Measurements from ENCODE around the gene MYOM1. TPM values are rescaled to one million over a fixed set of nuclear protein-coding genes. Genes with fewer than 3 reads are reported as not detected.
"Not testable (repeated sequence)": the region's sequence is repeated elsewhere in the genome, so short reads cannot be mapped to it uniquely, and the experiment has no call there.

Gene MYOM1
- total RNA-seq, 1 experiment from 2014 or later, result 0.92 TPM

DNA sequence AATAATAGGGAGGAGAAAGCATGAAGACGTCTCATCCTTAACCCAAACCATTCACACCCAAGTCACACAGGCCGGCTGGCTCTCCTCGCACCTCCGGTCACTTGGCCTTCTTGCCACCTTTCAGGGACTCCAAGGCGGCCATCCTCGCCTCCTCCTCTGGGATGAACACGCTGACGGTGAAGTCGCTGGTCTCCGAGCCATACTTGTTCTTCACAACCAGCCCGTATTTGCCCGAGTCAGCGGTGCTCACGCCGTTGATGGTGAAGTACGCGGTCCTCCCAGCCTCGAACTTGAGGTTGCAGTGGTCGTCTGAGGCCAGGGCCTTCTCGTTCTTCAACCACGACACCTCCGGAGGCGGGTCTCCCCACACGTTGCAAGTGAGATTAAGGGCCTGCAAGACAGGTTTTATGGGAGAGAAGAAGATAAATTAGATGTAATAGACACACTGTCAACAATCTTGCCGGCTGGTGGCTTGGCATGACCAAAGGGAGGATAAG, 152.6 kb downstream of the MYOM1 start:
- ATAC-seq (no peak), DNase-seq (ENCODE audit: low read depth, low spot score) (no peak)
- Histone ChIP-seq H3K36me3 (ENCODE audit: control insufficient read depth, insufficient read depth, low read length) (no peaks in the 10 kb centered on the region), H3K9me3 (ENCODE audit: control insufficient read depth, insufficient read depth, low read depth, low read length) (no peaks in the 10 kb centered on the region), H3K27ac (ENCODE audit: low read length) (no peak overlapping the region), H3K27me3 (ENCODE audit: control insufficient read depth, insufficient read depth, low read length) (no peaks in the 10 kb centered on the region), H3K4me3 (ENCODE audit: low read depth in 2 of 2, low read length in 2 of 2) (no peak overlapping the region), H3K4me1 (ENCODE audit: control insufficient read depth, insufficient read depth, low read length) (peaks cover 14% of the 10 kb centered on the region)
- intact Hi-C loops (cut with micrococcal nuclease; ENCODE audit: unreplicated experiment) (no loop called here), in situ Hi-C loops (cut with HindIII; ENCODE audit: low pct_unique_long_range_greater_than_20kb, low sequenced_read_pairs) (no loop called here)
- POLR2A ChIA-PET, result no interaction called here
- CTCF ChIA-PET, result no interaction called here
- BruUV-seq (replicated peaks), result no TSS peak
- TF ChIP-seq, protein P1, sequence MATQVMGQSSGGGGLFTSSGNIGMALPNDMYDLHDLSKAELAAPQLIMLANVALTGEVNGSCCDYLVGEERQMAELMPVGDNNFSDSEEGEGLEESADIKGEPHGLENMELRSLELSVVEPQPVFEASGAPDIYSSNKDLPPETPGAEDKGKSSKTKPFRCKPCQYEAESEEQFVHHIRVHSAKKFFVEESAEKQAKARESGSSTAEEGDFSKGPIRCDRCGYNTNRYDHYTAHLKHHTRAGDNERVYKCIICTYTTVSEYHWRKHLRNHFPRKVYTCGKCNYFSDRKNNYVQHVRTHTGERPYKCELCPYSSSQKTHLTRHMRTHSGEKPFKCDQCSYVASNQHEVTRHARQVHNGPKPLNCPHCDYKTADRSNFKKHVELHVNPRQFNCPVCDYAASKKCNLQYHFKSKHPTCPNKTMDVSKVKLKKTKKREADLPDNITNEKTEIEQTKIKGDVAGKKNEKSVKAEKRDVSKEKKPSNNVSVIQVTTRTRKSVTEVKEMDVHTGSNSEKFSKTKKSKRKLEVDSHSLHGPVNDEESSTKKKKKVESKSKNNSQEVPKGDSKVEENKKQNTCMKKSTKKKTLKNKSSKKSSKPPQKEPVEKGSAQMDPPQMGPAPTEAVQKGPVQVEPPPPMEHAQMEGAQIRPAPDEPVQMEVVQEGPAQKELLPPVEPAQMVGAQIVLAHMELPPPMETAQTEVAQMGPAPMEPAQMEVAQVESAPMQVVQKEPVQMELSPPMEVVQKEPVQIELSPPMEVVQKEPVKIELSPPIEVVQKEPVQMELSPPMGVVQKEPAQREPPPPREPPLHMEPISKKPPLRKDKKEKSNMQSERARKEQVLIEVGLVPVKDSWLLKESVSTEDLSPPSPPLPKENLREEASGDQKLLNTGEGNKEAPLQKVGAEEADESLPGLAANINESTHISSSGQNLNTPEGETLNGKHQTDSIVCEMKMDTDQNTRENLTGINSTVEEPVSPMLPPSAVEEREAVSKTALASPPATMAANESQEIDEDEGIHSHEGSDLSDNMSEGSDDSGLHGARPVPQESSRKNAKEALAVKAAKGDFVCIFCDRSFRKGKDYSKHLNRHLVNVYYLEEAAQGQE (IDR thresholded peaks at IDR 0.05; ENCODE audit: insufficient read depth in 1 of 2, low read depth in 2 of 2, low read length in 1 of 2), result no peak
- TF ChIP-seq, protein P2, sequence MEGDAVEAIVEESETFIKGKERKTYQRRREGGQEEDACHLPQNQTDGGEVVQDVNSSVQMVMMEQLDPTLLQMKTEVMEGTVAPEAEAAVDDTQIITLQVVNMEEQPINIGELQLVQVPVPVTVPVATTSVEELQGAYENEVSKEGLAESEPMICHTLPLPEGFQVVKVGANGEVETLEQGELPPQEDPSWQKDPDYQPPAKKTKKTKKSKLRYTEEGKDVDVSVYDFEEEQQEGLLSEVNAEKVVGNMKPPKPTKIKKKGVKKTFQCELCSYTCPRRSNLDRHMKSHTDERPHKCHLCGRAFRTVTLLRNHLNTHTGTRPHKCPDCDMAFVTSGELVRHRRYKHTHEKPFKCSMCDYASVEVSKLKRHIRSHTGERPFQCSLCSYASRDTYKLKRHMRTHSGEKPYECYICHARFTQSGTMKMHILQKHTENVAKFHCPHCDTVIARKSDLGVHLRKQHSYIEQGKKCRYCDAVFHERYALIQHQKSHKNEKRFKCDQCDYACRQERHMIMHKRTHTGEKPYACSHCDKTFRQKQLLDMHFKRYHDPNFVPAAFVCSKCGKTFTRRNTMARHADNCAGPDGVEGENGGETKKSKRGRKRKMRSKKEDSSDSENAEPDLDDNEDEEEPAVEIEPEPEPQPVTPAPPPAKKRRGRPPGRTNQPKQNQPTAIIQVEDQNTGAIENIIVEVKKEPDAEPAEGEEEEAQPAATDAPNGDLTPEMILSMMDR (IDR thresholded peaks at IDR 0.05), result no peak
- TF ChIP-seq TCF7L2 (IDR thresholded peaks at IDR 0.05; ENCODE audit: low read depth, low read length), result no peak
- no peak for TF ChIP-seq POLR2AphosphoS5 (IDR thresholded peaks at IDR 0.05; ENCODE audit: low read depth, low read length)
- no peak for TF ChIP-seq SIN3A (IDR thresholded peaks at IDR 0.05; ENCODE audit: borderline replicate concordance, insufficient read depth, low read depth, low read length)

DNA sequence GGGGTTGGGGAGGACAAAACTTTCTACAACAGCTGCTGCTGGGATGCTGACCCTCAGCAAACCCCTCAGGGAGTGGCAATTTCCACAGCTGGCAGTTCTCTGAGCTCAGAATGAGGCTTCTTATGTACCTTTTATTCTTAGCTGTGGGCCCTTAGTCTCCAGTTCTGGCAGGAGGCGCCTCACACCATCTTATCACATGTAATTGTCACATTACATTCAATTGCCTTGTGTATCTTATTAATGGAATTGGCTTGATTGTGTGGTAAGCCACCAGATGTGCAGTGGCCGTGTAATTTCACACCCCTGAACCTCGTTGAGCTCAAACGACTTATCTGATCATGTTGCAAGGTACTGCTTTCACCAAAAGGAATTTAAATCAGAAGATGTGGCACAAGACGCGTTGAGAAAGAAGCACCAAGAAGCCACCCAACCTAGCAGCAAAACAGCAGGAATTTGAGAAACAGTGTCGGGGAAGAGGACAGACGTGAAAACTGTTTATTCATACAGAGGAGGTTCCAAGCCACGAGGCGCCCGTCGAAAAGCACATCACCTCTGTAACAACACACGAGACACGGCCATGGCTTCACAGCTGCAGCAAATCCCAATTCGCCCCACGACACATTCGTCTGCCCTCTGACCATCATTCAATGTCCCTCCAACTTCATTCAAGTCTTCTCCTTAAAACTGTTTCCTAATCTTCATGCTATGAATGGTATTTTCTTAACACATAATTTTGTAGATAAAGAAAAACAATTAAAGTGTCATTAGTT, 153.2 kb downstream of the MYOM1 start:
- no peak for DNase-seq (ENCODE audit: low read depth, low spot score)
- no peaks in the 10 kb centered on the region for H3K27me3 ChIP-seq (ENCODE audit: control insufficient read depth, insufficient read depth, low read length)
- in situ Hi-C loops (cut with HindIII; ENCODE audit: low pct_unique_long_range_greater_than_20kb, low sequenced_read_pairs) (no loop called here), intact Hi-C loops (cut with micrococcal nuclease; ENCODE audit: unreplicated experiment) (no loop called here)
- peaks cover 18% of the 10 kb centered on the region for H3K4me1 ChIP-seq (ENCODE audit: control insufficient read depth, insufficient read depth, low read length)
- CTCF ChIA-PET, result interaction anchor here (0.6 kb wide), 1 partner anchor 53 kb away, joined by 8 read pairs; no protein-coding TSS in a partner anchor
- H3K4me3 ChIP-seq (ENCODE audit: low read depth in 2 of 2, low read length in 2 of 2), result no peak overlapping the region
- BruUV-seq (replicated peaks), result no TSS peak
- H3K36me3 ChIP-seq (ENCODE audit: control insufficient read depth, insufficient read depth, low read length), result no peaks in the 10 kb centered on the region
- H3K27ac ChIP-seq (ENCODE audit: low read length), result no peak overlapping the region
- POLR2A ChIA-PET, result no interaction called here
- ATAC-seq, result no peak
- TF ChIP-seq TCF7L2 (IDR thresholded peaks at IDR 0.05; ENCODE audit: low read depth, low read length) (no peak), POLR2AphosphoS5 (IDR thresholded peaks at IDR 0.05; ENCODE audit: low read depth, low read length) (no peak), SIN3A (IDR thresholded peaks at IDR 0.05; ENCODE audit: borderline replicate concordance, insufficient read depth, low read depth, low read length) (no peak)
- TF ChIP-seq, protein P2 (IDR thresholded peaks at IDR 0.05), result no peak
- TF ChIP-seq, protein P1 (IDR thresholded peaks at IDR 0.05; ENCODE audit: insufficient read depth in 1 of 2, low read depth in 2 of 2, low read length in 1 of 2), result no peak
- no peaks in the 10 kb centered on the region for H3K9me3 ChIP-seq (ENCODE audit: control insufficient read depth, insufficient read depth, low read depth, low read length)

DNA sequence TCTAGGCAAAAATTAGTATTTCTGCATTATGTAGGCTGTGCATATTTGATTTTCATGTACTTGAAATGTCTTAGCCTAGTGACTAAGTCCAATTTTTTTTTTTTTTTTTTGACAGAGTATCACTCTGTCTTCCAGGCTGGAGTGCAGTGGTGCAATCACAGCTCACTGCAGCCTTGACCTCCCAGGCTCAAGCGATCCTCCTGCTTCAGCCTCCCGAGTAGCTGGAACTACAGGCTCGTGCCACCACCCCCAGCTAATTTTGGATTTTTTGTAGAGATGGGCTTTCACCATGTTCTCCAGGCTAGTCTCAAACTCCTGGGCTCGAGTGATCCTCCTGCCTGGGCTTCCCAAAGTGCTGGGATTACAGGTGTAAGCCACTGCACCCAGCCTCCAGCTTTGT, 156.0 kb downstream of the MYOM1 start:
- BruUV-seq (replicated peaks); H3K9me3 ChIP-seq (ENCODE audit: control insufficient read depth, insufficient read depth, low read depth, low read length); H3K36me3 ChIP-seq (ENCODE audit: control insufficient read depth, insufficient read depth, low read length); H3K27ac ChIP-seq (ENCODE audit: low read length); in situ Hi-C loops (cut with HindIII; ENCODE audit: low pct_unique_long_range_greater_than_20kb, low sequenced_read_pairs); DNase-seq (ENCODE audit: low read depth, low spot score); POLR2A ChIA-PET; H3K27me3 ChIP-seq (ENCODE audit: control insufficient read depth, insufficient read depth, low read length); ATAC-seq; H3K4me3 ChIP-seq (ENCODE audit: low read depth in 2 of 2, low read length in 2 of 2): not testable (repeated sequence)
- intact Hi-C loops (cut with micrococcal nuclease; ENCODE audit: unreplicated experiment), result loop anchor here (2.0 kb wide), 1 partner anchor 131 kb away; no protein-coding TSS in a partner anchor
- peaks cover 34% of the 10 kb centered on the region for H3K4me1 ChIP-seq (ENCODE audit: control insufficient read depth, insufficient read depth, low read length)
- CTCF ChIA-PET, result interaction anchor here (0.7 to 1.2 kb wide), 4 partner anchors 34 to 131 kb away, joined by 3 to 6 read pairs (median 6); no protein-coding TSS in a partner anchor
